H1 (cell line): ENCODE results near the gene LAT.

ENCODE experiments used
- CTCF ChIP-seq, 3 experiments: IDR thresholded peaks; 1 replicate in 2 of 3; 2 replicates in 1 of 3; pipeline versions ENCODE4 v1.5.1 to v1.6.1; 2011; ENCODE audit warnings: low read length in 3 of 3, mild to moderate bottlenecking in 3 of 3, inconsistent platforms in 2 of 3, low read depth in 1 of 3, moderate library complexity in 1 of 3; ENCODE audit not compliant: insufficient read depth in 1 of 3; ENCODE audit errors: control extremely low read depth in 1 of 3
- EZH2 ChIP-seq: fragments of 200-600 bp; sonication (generic); IDR thresholded peaks from 2 replicates; pipeline ENCODE4 v1.7.1; 2012; ENCODE audit warnings: low read depth, mild to moderate bottlenecking, moderate library complexity, low read length, inconsistent platforms; ENCODE audit not compliant: severe bottlenecking
- MAX ChIP-seq: IDR thresholded peaks from 2 replicates; pipeline ENCODE4 v1.6.1; 2012; ENCODE audit warnings: inconsistent platforms
- NANOG ChIP-seq: IDR thresholded peaks from 2 replicates; pipeline ENCODE4 v1.6.1; 2011; ENCODE audit warnings: low read length, low read depth, mild to moderate bottlenecking, inconsistent platforms; ENCODE audit not compliant: insufficient read depth, poor library complexity, severe bottlenecking
- POLR2A ChIP-seq, 2 experiments: IDR thresholded peaks; 1 replicate in 1 of 2; 2 replicates in 1 of 2; pipeline ENCODE4 v1.6.1; 2011; ENCODE audit warnings: low read depth in 2 of 2, low read length in 2 of 2, mild to moderate bottlenecking in 2 of 2; ENCODE audit errors: control extremely low read depth in 1 of 2
- POLR2AphosphoS5 ChIP-seq: IDR thresholded peaks from 2 replicates; pipeline ENCODE4 v1.6.1; 2011; ENCODE audit warnings: low read depth, low read length
- TAF1 ChIP-seq: IDR thresholded peaks from 2 replicates; pipeline ENCODE4 v1.6.1; 2011; ENCODE audit warnings: mild to moderate bottlenecking, low read depth, low read length

GRCh38 chr16:28958216-28958615, 26.6 kb upstream of the LAT start:
- TF ChIP-seq MAX (no peak), CTCF (IDR thresholded peaks at IDR 0.05; ENCODE audit: control extremely low read depth in 1 of 3, insufficient read depth in 1 of 3, low read depth in 1 of 3, low read length in 3 of 3) (no peak), NANOG (no peak), POLR2AphosphoS5 (no peak), EZH2 (no peak), POLR2A (IDR thresholded peaks at IDR 0.05; ENCODE audit: control extremely low read depth in 1 of 2, low read depth in 2 of 2, low read length in 2 of 2) (no peak), TAF1 (no peak)
